HepG2 (cell line): ENCODE measurements around the gene DNAJC4. TPM values are rescaled to one million over a fixed set of nuclear protein-coding genes. Genes with fewer than 3 reads are reported as not detected.

Source experiments
- AGO1 ChIP-seq: fragments of 200-400 bp; formaldehyde crosslinking; IDR thresholded peaks from 2 replicates; pipeline ENCODE4 v1.6.1; 2017; ENCODE audit warnings: mild to moderate bottlenecking, low read depth, low read length, moderate library complexity; ENCODE audit not compliant: poor library complexity, severe bottlenecking
- ASH2L ChIP-seq: fragments of 300-600, 200-600 bp; sonication (generic); IDR thresholded peaks from 2 replicates; pipeline ENCODE4 v1.7.0; 2017; ENCODE audit warnings: low read depth, mild to moderate bottlenecking, moderate library complexity, mixed read lengths, low read length; ENCODE audit not compliant: insufficient read length
- DZIP1 ChIP-seq: sonication (generic); formaldehyde crosslinking; IDR thresholded peaks from 2 replicates; pipeline ENCODE4 v1.5.0; 2020; ENCODE audit warnings: mild to moderate bottlenecking, missing genetic modification reagents
- PAWR ChIP-seq: sonication (generic); formaldehyde crosslinking; IDR thresholded peaks from 2 replicates; pipeline ENCODE4 v1.4.0; 2020; ENCODE audit warnings: missing genetic modification reagents, mild to moderate bottlenecking, borderline replicate concordance
- SAFB2 ChIP-seq: sonication (generic); formaldehyde crosslinking; IDR thresholded peaks from 2 replicates; pipeline ENCODE4 v1.5.1; 2020; ENCODE audit warnings: missing genetic modification reagents, low read depth, mild to moderate bottlenecking, borderline replicate concordance
- SIN3B ChIP-seq: fragments of 150-350 bp; IDR thresholded peaks from 2 replicates; pipeline ENCODE4 v1.6.1; 2014; ENCODE audit warnings: low read length
- SMC3 ChIP-seq: IDR thresholded peaks from 2 replicates; pipeline ENCODE4 v1.6.1; 2011; ENCODE audit warnings: low read length, improper control_type of control experiment
- TBX2 ChIP-seq: sonication (generic); formaldehyde crosslinking; IDR thresholded peaks from 2 replicates; pipeline ENCODE4 v1.5.0; 2020; ENCODE audit warnings: missing genetic modification reagents, mild to moderate bottlenecking, borderline replicate concordance
- XRCC5 ChIP-seq: fragments of 200-400 bp; formaldehyde crosslinking; optimal IDR thresholded peaks from 2 replicates; pipeline ENCODE3; 2017; ENCODE audit warnings: mild to moderate bottlenecking, low read length
- ZBTB46 ChIP-seq: sonication (generic); formaldehyde crosslinking; IDR thresholded peaks from 2 replicates; pipeline ENCODE4 v1.4.0; 2020; ENCODE audit warnings: mild to moderate bottlenecking, missing genetic modification reagents, borderline replicate concordance
- ZNF552 ChIP-seq: sonication (generic); formaldehyde crosslinking; IDR thresholded peaks from 2 replicates; pipeline ENCODE4 v1.9.0; 2022; ENCODE audit warnings: missing genetic modification reagents, mild to moderate bottlenecking, borderline replicate concordance
- ZNF607 ChIP-seq: sonication (generic); formaldehyde crosslinking; IDR thresholded peaks from 2 replicates; pipeline ENCODE4 v1.5.1; 2020; ENCODE audit warnings: missing genetic modification reagents, mild to moderate bottlenecking, borderline replicate concordance
- ZNF616 ChIP-seq: sonication (generic); formaldehyde crosslinking; IDR thresholded peaks from 2 replicates; pipeline ENCODE4 v1.5.0; 2020; ENCODE audit warnings: low read depth, mild to moderate bottlenecking, missing genetic modification reagents
- ZNF660 ChIP-seq: sonication (generic); formaldehyde crosslinking; IDR thresholded peaks from 2 replicates; pipeline ENCODE4 v1.5.1; 2020; ENCODE audit warnings: mild to moderate bottlenecking, low read depth, missing genetic modification reagents, borderline replicate concordance
- ZNF703 ChIP-seq: sonication (generic); formaldehyde crosslinking; IDR thresholded peaks from 2 replicates; pipeline ENCODE4 v1.5.1; 2020; ENCODE audit warnings: missing genetic modification reagents, mild to moderate bottlenecking, moderate library complexity, borderline replicate concordance
- polyA plus RNA-seq, 8 experiments: library from polyadenylated mRNA; depleted of rRNA in 3 of 8; stranded (reverse) in 7 of 8; unstranded in 1 of 8; fragments of >200 nt; fragmentation: Illumina TruSeq in 4 of 8; extraction: Trizol in 4 of 8; gene quantifications; 2 replicates each; pipeline versions ENCODE4 v1.2.1 to v1.2.3, GENCODE V29; 2011 to 2016; ENCODE audit warnings: low read depth in 4 of 8, missing spikeins in 1 of 8, mixed read lengths in 1 of 8; ENCODE audit not compliant: insufficient read depth in 1 of 8
- total RNA-seq, 5 experiments: library from RNA; depleted of rRNA; stranded (reverse); fragments of >200 nt; fragmentation: Illumina TruSeq; extraction: Trizol; gene quantifications; 2 replicates each; pipeline ENCODE4 v1.2.3, GENCODE V29; 2016; ENCODE audit warnings: low read depth in 1 of 5
- TF ChIP-seq, protein P1 (sequence below): sonication (generic); formaldehyde crosslinking; IDR thresholded peaks from 2 replicates; pipeline ENCODE4 v1.4.0; 2020; ENCODE audit warnings: missing genetic modification reagents, mild to moderate bottlenecking, borderline replicate concordance
- TF ChIP-seq, protein P2 (sequence below): sonication (generic); formaldehyde crosslinking; IDR thresholded peaks from 2 replicates; pipeline ENCODE4 v1.5.1; 2020; ENCODE audit warnings: mild to moderate bottlenecking, moderate library complexity, missing genetic modification reagents
- TF ChIP-seq, protein P3 (sequence below): sonication (generic); formaldehyde crosslinking; conservative IDR thresholded peaks from 2 replicates; pipeline ENCODE4 v1.4.0; 2020; ENCODE audit warnings: missing genetic modification reagents
- TF ChIP-seq, protein P4 (sequence below): sonication (generic); formaldehyde crosslinking; IDR thresholded peaks from 2 replicates; pipeline ENCODE4 v1.5.1; 2020; ENCODE audit warnings: missing genetic modification reagents, mild to moderate bottlenecking, borderline replicate concordance

The DNAJC4 gene
- total and polyA plus RNA-seq, 2 of the 13 experiments (the other 11 are each of a cell fraction or from before 2014, with no cell fraction given) = 10.3 to 60.8 TPM

DNA sequence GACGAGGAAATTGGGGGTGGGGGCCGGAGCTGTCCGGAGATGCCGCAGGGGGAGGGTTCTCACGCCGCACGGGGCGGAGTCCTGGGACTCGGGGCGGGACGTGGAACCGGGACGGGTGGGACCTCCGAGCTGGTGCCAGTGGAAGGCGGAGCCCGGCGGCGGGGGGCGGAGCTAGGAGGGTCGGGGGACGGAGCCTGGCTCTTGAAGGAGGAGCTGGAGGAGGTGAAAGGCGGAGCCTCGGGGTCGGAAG, 10.8 kb downstream of the DNAJC4 start (continued):
- 0 out of 2 replicates have a peak, but pooled peaks have one; percentile 11 for TF ChIP-seq ZNF607
- peak; percentile 16 for TF ChIP-seq XRCC5
- TF ChIP-seq, protein P1, sequence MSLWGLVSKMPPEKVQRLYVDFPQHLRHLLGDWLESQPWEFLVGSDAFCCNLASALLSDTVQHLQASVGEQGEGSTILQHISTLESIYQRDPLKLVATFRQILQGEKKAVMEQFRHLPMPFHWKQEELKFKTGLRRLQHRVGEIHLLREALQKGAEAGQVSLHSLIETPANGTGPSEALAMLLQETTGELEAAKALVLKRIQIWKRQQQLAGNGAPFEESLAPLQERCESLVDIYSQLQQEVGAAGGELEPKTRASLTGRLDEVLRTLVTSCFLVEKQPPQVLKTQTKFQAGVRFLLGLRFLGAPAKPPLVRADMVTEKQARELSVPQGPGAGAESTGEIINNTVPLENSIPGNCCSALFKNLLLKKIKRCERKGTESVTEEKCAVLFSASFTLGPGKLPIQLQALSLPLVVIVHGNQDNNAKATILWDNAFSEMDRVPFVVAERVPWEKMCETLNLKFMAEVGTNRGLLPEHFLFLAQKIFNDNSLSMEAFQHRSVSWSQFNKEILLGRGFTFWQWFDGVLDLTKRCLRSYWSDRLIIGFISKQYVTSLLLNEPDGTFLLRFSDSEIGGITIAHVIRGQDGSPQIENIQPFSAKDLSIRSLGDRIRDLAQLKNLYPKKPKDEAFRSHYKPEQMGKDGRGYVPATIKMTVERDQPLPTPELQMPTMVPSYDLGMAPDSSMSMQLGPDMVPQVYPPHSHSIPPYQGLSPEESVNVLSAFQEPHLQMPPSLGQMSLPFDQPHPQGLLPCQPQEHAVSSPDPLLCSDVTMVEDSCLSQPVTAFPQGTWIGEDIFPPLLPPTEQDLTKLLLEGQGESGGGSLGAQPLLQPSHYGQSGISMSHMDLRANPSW (CRISPR knock-in tag) = no peak; the same call in 1 of the 2 replicates
- no peak for TF ChIP-seq DZIP1
- TF ChIP-seq ZNF552 (CRISPR knock-in tag) = no peak
- TF ChIP-seq, protein P2, sequence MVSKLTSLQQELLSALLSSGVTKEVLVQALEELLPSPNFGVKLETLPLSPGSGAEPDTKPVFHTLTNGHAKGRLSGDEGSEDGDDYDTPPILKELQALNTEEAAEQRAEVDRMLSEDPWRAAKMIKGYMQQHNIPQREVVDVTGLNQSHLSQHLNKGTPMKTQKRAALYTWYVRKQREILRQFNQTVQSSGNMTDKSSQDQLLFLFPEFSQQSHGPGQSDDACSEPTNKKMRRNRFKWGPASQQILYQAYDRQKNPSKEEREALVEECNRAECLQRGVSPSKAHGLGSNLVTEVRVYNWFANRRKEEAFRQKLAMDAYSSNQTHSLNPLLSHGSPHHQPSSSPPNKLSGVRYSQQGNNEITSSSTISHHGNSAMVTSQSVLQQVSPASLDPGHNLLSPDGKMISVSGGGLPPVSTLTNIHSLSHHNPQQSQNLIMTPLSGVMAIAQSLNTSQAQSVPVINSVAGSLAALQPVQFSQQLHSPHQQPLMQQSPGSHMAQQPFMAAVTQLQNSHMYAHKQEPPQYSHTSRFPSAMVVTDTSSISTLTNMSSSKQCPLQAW = no peak
- TF ChIP-seq SIN3B = no peak
- TF ChIP-seq TBX2 (CRISPR knock-in tag) = peak; percentile 26; the same call in 1 of the 2 replicates
- no peak for TF ChIP-seq ZBTB46
- TF ChIP-seq ZNF660 = no peak
- no peak for TF ChIP-seq ZNF703 (CRISPR knock-in tag)
- TF ChIP-seq, protein P3, sequence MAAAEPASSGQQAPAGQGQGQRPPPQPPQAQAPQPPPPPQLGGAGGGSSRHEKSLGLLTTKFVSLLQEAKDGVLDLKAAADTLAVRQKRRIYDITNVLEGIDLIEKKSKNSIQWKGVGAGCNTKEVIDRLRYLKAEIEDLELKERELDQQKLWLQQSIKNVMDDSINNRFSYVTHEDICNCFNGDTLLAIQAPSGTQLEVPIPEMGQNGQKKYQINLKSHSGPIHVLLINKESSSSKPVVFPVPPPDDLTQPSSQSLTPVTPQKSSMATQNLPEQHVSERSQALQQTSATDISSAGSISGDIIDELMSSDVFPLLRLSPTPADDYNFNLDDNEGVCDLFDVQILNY (CRISPR knock-in tag) = no peak
- TF ChIP-seq, protein P4, sequence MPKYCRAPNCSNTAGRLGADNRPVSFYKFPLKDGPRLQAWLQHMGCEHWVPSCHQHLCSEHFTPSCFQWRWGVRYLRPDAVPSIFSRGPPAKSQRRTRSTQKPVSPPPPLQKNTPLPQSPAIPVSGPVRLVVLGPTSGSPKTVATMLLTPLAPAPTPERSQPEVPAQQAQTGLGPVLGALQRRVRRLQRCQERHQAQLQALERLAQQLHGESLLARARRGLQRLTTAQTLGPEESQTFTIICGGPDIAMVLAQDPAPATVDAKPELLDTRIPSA = no peak
- no peak for TF ChIP-seq ZNF616 (CRISPR knock-in tag)
- no peak for TF ChIP-seq PAWR (CRISPR knock-in tag)
- peak; percentile 6 for TF ChIP-seq AGO1
- TF ChIP-seq ASH2L = peak; percentile 0
- no peak for TF ChIP-seq SAFB2 (CRISPR knock-in tag)
- TF ChIP-seq SMC3 = no peak
